Lower lobe of right lung (tissue), 2 donors: ENCODE results near the gene CECR2. TPM values are rescaled to one million over a fixed set of nuclear protein-coding genes. Genes with fewer than 3 reads are reported as not detected.

Experiments
- ATAC-seq, 2 donors: fragments of 200-7000 bp; cut with Tn5 transposase; one replicate each; pipeline ENCODE4 v1.9.1; 2020 to 2022; ENCODE audit warnings: mild to moderate bottlenecking in 2 of 2, moderate library complexity in 2 of 2
- DNase-seq: peaks from one replicate; pipeline ENCODE4 v3.0.0-alpha.2; 2020
- H3K27ac ChIP-seq: fragments of 200-600 bp; one replicate; pipeline ENCODE4 v1.8.0; 2022
- H3K27me3 ChIP-seq: fragments of 200-600 bp; one replicate; pipeline ENCODE4 v1.8.0; 2022; ENCODE audit warnings: low read depth
- H3K36me3 ChIP-seq: fragments of 200-600 bp; one replicate; pipeline ENCODE4 v1.8.0; 2022; ENCODE audit warnings: mild to moderate bottlenecking
- H3K4me1 ChIP-seq: fragments of 200-600 bp; one replicate; pipeline ENCODE4 v1.8.0; 2022
- H3K4me3 ChIP-seq: fragments of 200-600 bp; one replicate; pipeline ENCODE4 v1.8.0; 2022; ENCODE audit warnings: mild to moderate bottlenecking
- H3K9me3 ChIP-seq: fragments of 200-600 bp; one replicate; pipeline ENCODE4 v1.8.0; 2022
- intact Hi-C: fragments of 100-400 bp; cut with DNase I; formaldehyde crosslinking; loops from one replicate; pipeline ENCODE4 v1.11.0; 2022
- total RNA-seq: library from RNA; stranded (reverse); fragmentation: NEBNext Ultra II Directional; extraction: Animal tissue kit (Norgen Biotek cat#: 25700); gene quantifications from one replicate; pipeline ENCODE4 v1.2.1, GENCODE V29; 2021
- TF ChIP-seq, protein P1 (sequence below): fragments of 200-600 bp; IDR thresholded peaks from one replicate; pipeline ENCODE4 v1.8.0; 2022; ENCODE audit warnings: antibody characterized with exemption, mild to moderate bottlenecking
- donor health status: DM: no; HTN: yes; CAD: no; lungs with severe emphysema.

CECR2 gene
- total RNA-seq, 1 donor from 2014 or later, result 10.9 TPM

DNA sequence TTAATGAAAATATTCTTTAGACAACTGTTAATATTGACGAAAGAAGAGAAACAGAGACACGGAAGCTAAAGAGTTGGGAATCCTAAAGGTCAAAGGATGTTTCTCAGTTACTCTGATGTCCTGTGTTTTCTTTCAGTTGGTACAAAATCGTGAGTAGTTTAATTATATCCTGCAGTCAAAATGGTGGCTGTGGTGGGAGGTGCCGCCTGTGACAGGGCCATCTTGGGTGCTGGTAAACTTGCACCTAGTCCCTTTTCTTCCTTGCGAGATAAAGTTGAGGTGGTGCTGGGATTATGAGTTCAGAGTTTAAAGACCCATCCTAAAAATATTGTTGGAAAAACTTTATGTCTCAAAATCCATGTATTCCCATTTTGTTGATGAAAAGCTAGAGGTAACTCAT is 2.2 kb downstream of the CECR2 start:
- Histone ChIP-seq H3K36me3 (no peaks in the 10 kb centered on the region), H3K4me1 (peaks cover 12% of the 10 kb centered on the region), H3K27me3 (peaks cover 26% of the 10 kb centered on the region), H3K9me3 (no peaks in the 10 kb centered on the region), H3K27ac (no peak overlapping the region), H3K4me3 (peak overlapping the region; percentile 65)
- intact Hi-C loops, result no loop called here
- TF ChIP-seq, protein P1, sequence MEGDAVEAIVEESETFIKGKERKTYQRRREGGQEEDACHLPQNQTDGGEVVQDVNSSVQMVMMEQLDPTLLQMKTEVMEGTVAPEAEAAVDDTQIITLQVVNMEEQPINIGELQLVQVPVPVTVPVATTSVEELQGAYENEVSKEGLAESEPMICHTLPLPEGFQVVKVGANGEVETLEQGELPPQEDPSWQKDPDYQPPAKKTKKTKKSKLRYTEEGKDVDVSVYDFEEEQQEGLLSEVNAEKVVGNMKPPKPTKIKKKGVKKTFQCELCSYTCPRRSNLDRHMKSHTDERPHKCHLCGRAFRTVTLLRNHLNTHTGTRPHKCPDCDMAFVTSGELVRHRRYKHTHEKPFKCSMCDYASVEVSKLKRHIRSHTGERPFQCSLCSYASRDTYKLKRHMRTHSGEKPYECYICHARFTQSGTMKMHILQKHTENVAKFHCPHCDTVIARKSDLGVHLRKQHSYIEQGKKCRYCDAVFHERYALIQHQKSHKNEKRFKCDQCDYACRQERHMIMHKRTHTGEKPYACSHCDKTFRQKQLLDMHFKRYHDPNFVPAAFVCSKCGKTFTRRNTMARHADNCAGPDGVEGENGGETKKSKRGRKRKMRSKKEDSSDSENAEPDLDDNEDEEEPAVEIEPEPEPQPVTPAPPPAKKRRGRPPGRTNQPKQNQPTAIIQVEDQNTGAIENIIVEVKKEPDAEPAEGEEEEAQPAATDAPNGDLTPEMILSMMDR, result no peak
- no peak for DNase-seq
- no peak for ATAC-seq

DNA sequence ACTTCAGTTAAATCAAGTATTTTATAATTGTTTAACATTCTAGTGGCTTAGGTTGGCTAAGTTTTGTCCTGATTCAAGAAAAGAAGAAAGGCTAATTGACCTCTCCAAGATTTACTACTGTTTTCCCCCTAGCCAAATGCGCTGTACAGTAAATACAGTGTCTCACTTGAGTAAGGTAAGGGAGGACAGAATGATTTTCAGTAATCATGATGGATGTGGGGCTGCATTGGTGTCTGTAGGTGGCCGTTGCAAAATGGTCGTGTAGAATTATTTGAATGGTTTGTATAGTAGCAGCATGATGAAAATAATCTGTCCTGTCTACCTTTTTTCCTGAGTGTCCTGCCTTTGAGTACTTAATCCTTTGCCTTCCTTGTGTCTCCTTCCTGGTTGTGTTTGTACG is 4.6 kb downstream of the CECR2 start:
- TF ChIP-seq, protein P1, result no peak
- Histone ChIP-seq H3K4me1 (peaks cover 6% of the 10 kb centered on the region), H3K36me3 (no peaks in the 10 kb centered on the region), H3K27ac (no peak overlapping the region), H3K4me3 (no peak overlapping the region), H3K27me3 (peaks cover 21% of the 10 kb centered on the region), H3K9me3 (no peaks in the 10 kb centered on the region)
- intact Hi-C loops, result no loop called here
- no peak for ATAC-seq
- no peak for DNase-seq

GRCh38 chr22:17375914-17376614 is 6.8 kb downstream of the CECR2 start:
- ATAC-seq, result no peak
- no peak overlapping the region for H3K27ac ChIP-seq

GRCh38 chr22:17376950-17377349 is 7.7 kb downstream of the CECR2 start:
- Histone ChIP-seq H3K36me3 (no peaks in the 10 kb centered on the region), H3K9me3 (no peaks in the 10 kb centered on the region), H3K4me1 (peaks cover 5% of the 10 kb centered on the region), H3K27me3 (peaks cover 12% of the 10 kb centered on the region), H3K27ac (no peak overlapping the region), H3K4me3 (no peak overlapping the region)
- DNase-seq (no peak), ATAC-seq (no peak)
- intact Hi-C loops, result no loop called here
- TF ChIP-seq, protein P1, result no peak

More at GRCh38 chr22:17375914-17376614, 6.8 kb downstream of the CECR2 start:
- intact Hi-C loops, result no loop called here
- TF ChIP-seq, protein P1, result no peak
- Histone ChIP-seq H3K36me3 (no peaks in the 10 kb centered on the region), H3K4me1 (peaks cover 5% of the 10 kb centered on the region), H3K27me3 (peaks cover 17% of the 10 kb centered on the region), H3K4me3 (no peak overlapping the region), H3K9me3 (no peaks in the 10 kb centered on the region)
- no peak for DNase-seq

- H3K27ac ChIP-seq, result no peak overlapping the region
- intact Hi-C loops, result no loop called here
- H3K4me3 ChIP-seq, result no peak overlapping the region
- no peaks in the 10 kb centered on the region for H3K36me3 ChIP-seq
- DNase-seq, result no peak
- TF ChIP-seq, protein P1, result no peak
- no peaks in the 10 kb centered on the region for H3K27me3 ChIP-seq
- H3K4me1 ChIP-seq, result peaks cover 5% of the 10 kb centered on the region
- ATAC-seq, result no peak
- peaks cover 4% of the 10 kb centered on the region for H3K9me3 ChIP-seq
These were observed 10.7 kb downstream of the CECR2 start for GRCh38 chr22:17379944-17380343.
